ENCODE measurements around the gene PPM1N. TPM values are rescaled to one million over a fixed set of nuclear protein-coding genes. Genes with fewer than 3 reads are reported as not detected.

Gene PPM1N
- total and polyA plus RNA-seq, 2 of the 13 experiments (the other 11 are each of a cell fraction or from before 2014, with no cell fraction given): 0.31 to 1.8 TPM

DNA sequence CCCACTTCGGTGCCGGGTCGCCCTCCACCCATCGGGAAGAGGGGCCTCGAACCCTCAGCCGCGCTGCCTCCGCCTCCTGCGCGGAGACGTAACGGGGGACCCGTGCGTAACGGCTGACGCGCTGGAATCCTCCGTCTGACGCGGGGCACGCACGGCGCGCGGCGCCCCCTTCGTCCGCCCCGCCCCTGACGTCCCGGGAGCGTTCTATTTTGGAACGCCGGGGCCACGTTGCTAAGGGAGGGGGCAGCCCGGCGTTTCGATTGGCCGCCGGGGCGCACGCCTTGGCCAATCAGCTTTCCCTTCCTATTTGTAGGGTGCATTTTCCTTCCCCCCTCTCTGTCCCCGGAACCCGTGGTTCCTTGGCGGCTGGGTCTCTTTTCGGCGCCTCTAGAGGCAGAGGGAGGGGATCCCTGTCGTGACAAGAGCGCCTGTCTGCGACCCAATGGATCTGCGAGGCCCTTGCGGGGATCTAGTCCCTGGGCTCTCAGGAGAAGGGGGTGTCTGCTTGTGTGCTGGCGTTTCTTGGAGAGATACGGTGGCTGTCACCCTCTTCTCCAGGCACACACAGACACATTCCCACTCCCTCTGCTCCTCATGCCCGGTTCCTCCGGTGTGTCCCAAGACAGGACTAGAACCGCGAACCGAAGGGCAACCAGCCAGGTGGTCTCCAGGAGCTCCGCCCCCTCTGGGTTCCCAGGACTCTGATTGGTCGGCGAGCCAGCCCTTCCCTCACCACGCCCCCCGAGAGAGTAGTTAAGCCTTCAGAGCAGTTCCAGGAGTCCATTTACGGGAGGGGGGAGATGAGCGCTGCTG is 28.9 kb upstream of the PPM1N start (continued):
- TF ChIP-seq, protein P1, sequence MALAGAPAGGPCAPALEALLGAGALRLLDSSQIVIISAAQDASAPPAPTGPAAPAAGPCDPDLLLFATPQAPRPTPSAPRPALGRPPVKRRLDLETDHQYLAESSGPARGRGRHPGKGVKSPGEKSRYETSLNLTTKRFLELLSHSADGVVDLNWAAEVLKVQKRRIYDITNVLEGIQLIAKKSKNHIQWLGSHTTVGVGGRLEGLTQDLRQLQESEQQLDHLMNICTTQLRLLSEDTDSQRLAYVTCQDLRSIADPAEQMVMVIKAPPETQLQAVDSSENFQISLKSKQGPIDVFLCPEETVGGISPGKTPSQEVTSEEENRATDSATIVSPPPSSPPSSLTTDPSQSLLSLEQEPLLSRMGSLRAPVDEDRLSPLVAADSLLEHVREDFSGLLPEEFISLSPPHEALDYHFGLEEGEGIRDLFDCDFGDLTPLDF (CRISPR knock-in tag; IDR thresholded peaks at IDR 0.05): no peak
- TF ChIP-seq, protein P2, sequence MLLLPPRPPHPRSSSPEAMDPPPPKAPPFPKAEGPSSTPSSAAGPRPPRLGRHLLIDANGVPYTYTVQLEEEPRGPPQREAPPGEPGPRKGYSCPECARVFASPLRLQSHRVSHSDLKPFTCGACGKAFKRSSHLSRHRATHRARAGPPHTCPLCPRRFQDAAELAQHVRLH (CRISPR knock-in tag; IDR thresholded peaks at IDR 0.05; ENCODE audit: borderline replicate concordance, low read depth): no peak
- no peak for TF ChIP-seq MTF2 (CRISPR knock-in tag; IDR thresholded peaks at IDR 0.05; ENCODE audit: borderline replicate concordance)
- no peak for TF ChIP-seq ZSCAN25 (CRISPR knock-in tag; IDR thresholded peaks at IDR 0.05)
- TF ChIP-seq, protein P3, sequence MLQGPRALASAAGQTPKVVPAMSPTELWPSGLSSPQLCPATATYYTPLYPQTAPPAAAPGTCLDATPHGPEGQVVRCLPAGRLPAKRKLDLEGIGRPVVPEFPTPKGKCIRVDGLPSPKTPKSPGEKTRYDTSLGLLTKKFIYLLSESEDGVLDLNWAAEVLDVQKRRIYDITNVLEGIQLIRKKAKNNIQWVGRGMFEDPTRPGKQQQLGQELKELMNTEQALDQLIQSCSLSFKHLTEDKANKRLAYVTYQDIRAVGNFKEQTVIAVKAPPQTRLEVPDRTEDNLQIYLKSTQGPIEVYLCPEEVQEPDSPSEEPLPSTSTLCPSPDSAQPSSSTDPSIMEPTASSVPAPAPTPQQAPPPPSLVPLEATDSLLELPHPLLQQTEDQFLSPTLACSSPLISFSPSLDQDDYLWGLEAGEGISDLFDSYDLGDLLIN (CRISPR knock-in tag; IDR thresholded peaks at IDR 0.05; ENCODE audit: borderline replicate concordance): 0 out of 2 replicates have a peak, but pooled peaks have one; percentile 19
- no peak for TF ChIP-seq NKX3-1 (CRISPR knock-in tag; IDR thresholded peaks at IDR 0.05)
- TF ChIP-seq ZNF282 (IDR thresholded peaks at IDR 0.05; ENCODE audit: partially characterized antibody): no peak
- TF ChIP-seq ZNF558 (CRISPR knock-in tag; IDR thresholded peaks at IDR 0.05; ENCODE audit: borderline replicate concordance): no peak
- TF ChIP-seq ZNF768 (CRISPR knock-in tag; IDR thresholded peaks at IDR 0.05): no peak
- TF ChIP-seq, protein P4, sequence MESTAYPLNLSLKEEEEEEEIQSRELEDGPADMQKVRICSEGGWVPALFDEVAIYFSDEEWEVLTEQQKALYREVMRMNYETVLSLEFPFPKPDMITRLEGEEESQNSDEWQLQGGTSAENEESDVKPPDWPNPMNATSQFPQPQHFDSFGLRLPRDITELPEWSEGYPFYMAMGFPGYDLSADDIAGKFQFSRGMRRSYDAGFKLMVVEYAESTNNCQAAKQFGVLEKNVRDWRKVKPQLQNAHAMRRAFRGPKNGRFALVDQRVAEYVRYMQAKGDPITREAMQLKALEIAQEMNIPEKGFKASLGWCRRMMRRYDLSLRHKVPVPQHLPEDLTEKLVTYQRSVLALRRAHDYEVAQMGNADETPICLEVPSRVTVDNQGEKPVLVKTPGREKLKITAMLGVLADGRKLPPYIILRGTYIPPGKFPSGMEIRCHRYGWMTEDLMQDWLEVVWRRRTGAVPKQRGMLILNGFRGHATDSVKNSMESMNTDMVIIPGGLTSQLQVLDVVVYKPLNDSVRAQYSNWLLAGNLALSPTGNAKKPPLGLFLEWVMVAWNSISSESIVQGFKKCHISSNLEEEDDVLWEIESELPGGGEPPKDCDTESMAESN (CRISPR knock-in tag; conservative IDR thresholded peaks at IDR 0.05): 0 out of 2 replicates have a peak, but pooled peaks have one; percentile 30
- TF ChIP-seq TEAD3 (CRISPR knock-in tag; optimal IDR thresholded peaks at IDR 0.05; ENCODE audit: borderline replicate concordance): peak; percentile 93
- no peak for TF ChIP-seq NFKBIZ (CRISPR knock-in tag; IDR thresholded peaks at IDR 0.05)
- TF ChIP-seq FOXP1 (IDR thresholded peaks at IDR 0.05): no peak
- no peak for TF ChIP-seq FOXP1 (CRISPR knock-in tag; IDR thresholded peaks at IDR 0.05)
- peak; percentile 56; the same call in 1 of the 2 replicates for TF ChIP-seq ZMAT3 (CRISPR knock-in tag; conservative IDR thresholded peaks at IDR 0.05)
- TF ChIP-seq NRL (CRISPR knock-in tag; IDR thresholded peaks at IDR 0.05; ENCODE audit: borderline replicate concordance): peak; percentile 17; the same call in 1 of the 2 replicates
- no peak for TF ChIP-seq ZBTB1 (CRISPR knock-in tag; IDR thresholded peaks at IDR 0.05; ENCODE audit: borderline replicate concordance)
- TF ChIP-seq, protein P5, sequence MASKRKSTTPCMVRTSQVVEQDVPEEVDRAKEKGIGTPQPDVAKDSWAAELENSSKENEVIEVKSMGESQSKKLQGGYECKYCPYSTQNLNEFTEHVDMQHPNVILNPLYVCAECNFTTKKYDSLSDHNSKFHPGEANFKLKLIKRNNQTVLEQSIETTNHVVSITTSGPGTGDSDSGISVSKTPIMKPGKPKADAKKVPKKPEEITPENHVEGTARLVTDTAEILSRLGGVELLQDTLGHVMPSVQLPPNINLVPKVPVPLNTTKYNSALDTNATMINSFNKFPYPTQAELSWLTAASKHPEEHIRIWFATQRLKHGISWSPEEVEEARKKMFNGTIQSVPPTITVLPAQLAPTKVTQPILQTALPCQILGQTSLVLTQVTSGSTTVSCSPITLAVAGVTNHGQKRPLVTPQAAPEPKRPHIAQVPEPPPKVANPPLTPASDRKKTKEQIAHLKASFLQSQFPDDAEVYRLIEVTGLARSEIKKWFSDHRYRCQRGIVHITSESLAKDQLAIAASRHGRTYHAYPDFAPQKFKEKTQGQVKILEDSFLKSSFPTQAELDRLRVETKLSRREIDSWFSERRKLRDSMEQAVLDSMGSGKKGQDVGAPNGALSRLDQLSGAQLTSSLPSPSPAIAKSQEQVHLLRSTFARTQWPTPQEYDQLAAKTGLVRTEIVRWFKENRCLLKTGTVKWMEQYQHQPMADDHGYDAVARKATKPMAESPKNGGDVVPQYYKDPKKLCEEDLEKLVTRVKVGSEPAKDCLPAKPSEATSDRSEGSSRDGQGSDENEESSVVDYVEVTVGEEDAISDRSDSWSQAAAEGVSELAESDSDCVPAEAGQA (IDR thresholded peaks at IDR 0.05; ENCODE audit: low read depth): peak; percentile 91
- TF ChIP-seq, protein P5 (CRISPR knock-in tag; IDR thresholded peaks at IDR 0.05; ENCODE audit: borderline replicate concordance): no peak
- TF ChIP-seq FOXK1 (CRISPR knock-in tag; IDR thresholded peaks at IDR 0.05; ENCODE audit: borderline replicate concordance, low read depth): peak; percentile 80; the same call in 1 of the 2 replicates
